Measurements from ENCODE around the gene RYK. TPM values are rescaled to one million over a fixed set of nuclear protein-coding genes. Genes with fewer than 3 reads are reported as not detected.

Gene RYK
- total RNA-seq, 1 experiment from 2014 or later, result 55.2 TPM

DNA sequence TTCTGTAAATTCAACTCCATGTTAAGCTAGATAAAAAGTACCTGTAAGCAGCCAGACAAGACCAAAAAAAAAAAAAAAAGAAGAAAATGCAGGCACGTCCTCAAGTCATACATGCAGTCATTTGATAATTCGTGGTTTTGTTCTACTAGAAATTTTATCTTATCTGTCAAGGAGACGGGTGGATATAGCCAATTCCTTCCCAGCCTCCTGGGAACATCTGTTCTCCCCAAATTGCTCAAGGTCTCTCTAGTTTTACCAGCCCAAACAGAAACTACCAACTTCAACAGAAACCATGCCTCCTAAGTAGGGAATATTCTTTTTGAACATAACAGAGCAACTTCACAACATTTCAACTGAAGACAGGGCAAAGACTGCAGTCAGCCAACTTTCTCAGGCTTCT lies 19.5 kb downstream of the RYK start:
- RAD21 ChIA-PET (ENCODE audit: low non-redundant PET in 1 of 2, low total read pairs in 2 of 2, uncharacterized antibody in 2 of 2, unreplicated experiment in 2 of 2), result no interaction called here
- Histone ChIP-seq H3K36me3 (ENCODE audit: control insufficient read depth in 1 of 2, insufficient read depth in 2 of 2, low read length in 2 of 2) (no peaks in the 10 kb centered on the region), H4K20me1 (ENCODE audit: insufficient read depth) (peaks cover 22% of the 10 kb centered on the region; the same call in 1 of the 2 replicates), H3K9ac (ENCODE audit: low read length) (no peak overlapping the region), H3K4me2 (ENCODE audit: low read length) (no peak overlapping the region), H2AFZ (ENCODE audit: low read depth, low read length, poor library complexity, severe bottlenecking) (no peak overlapping the region), H3K9me3 (ENCODE audit: control insufficient read depth in 1 of 2, insufficient read depth in 1 of 2, low read depth in 1 of 2, low read length in 2 of 2) (no peaks in the 10 kb centered on the region), H3K79me2 (ENCODE audit: insufficient read depth, low read length) (peaks cover 97% of the 10 kb centered on the region), H3K9me2 (ENCODE audit: insufficient read depth) (no peaks in the 10 kb centered on the region), H3K4me1 (ENCODE audit: control insufficient read depth in 1 of 2, insufficient read depth in 2 of 2, low read length in 2 of 2) (peaks cover 0 to 5% of the 10 kb centered on the region in 2 experiments; a peak in 2 of 4 replicates), H3K4me3 (replicated peaks in 1 of 2; ENCODE audit: low read depth in 1 of 2, low read length in 2 of 2) (no peak overlapping the region), H3K27me3 (ENCODE audit: insufficient read depth, low read length) (no peaks in the 10 kb centered on the region), H3K27ac (ENCODE audit: low read depth, low read length) (no peak overlapping the region)
- ATAC-seq, result no peak
- POLR2A ChIA-PET, result no interaction called here
- BruUV-seq (replicated peaks), result no TSS peak
- intact Hi-C loops (cut with micrococcal nuclease), result no loop called here
- TF ChIP-seq, protein P1, sequence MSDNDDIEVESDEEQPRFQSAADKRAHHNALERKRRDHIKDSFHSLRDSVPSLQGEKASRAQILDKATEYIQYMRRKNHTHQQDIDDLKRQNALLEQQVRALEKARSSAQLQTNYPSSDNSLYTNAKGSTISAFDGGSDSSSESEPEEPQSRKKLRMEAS (IDR thresholded peaks at IDR 0.05), result no peak
- DNase-seq (ENCODE audit: low read depth, low spot score), result no peak
- CTCF ChIA-PET, result no interaction called here

DNA sequence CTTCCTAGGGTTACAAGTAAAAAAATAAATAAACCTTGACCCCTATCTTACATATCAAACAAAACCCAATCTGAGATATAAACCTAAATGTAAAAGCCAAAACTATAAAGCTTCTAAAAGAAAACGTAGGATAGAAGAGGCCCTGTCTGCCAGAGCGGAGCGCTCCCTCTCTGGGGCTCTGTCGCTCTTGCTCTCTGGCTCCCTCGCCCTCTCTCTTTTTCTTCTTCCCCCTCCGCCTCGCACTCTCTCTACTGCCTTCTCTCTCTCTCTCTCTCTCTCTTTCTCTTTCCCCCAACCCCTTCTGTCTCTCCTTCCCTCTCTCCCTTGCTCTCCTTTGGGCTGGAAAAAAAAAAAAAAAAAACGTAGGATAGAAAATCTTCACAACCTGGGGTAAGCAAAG lies 21.6 kb downstream of the RYK start:
- Histone ChIP-seq H3K4me2 (ENCODE audit: low read length) (no peak overlapping the region), H3K9ac (ENCODE audit: low read length) (no peak overlapping the region), H3K9me2 (ENCODE audit: insufficient read depth) (no peaks in the 10 kb centered on the region), H3K4me1 (ENCODE audit: control insufficient read depth in 1 of 2, insufficient read depth in 2 of 2, low read length in 2 of 2) (0 out of 4 replicates have a peak, but pooled peaks cover 0 to 3% of the 10 kb centered on the region in 2 experiments), H3K27ac (ENCODE audit: low read depth, low read length) (no peak overlapping the region), H3K27me3 (ENCODE audit: insufficient read depth, low read length) (no peaks in the 10 kb centered on the region), H4K20me1 (ENCODE audit: insufficient read depth) (peaks cover 23% of the 10 kb centered on the region; the same call in 1 of the 2 replicates), H3K79me2 (ENCODE audit: insufficient read depth, low read length) (peaks cover 93% of the 10 kb centered on the region), H3K4me3 (replicated peaks in 1 of 2; ENCODE audit: low read depth in 1 of 2, low read length in 2 of 2) (no peak overlapping the region), H2AFZ (ENCODE audit: low read depth, low read length, poor library complexity, severe bottlenecking) (no peak overlapping the region), H3K36me3 (ENCODE audit: control insufficient read depth in 1 of 2, insufficient read depth in 2 of 2, low read length in 2 of 2) (no peaks in the 10 kb centered on the region), H3K9me3 (ENCODE audit: control insufficient read depth in 1 of 2, insufficient read depth in 1 of 2, low read depth in 1 of 2, low read length in 2 of 2) (no peaks in the 10 kb centered on the region)
- intact Hi-C loops (cut with micrococcal nuclease), result no loop called here
- TF ChIP-seq ZFX (IDR thresholded peaks at IDR 0.05), result no peak
- TF ChIP-seq SIN3A (IDR thresholded peaks at IDR 0.05; ENCODE audit: low read depth), result no peak
- TF ChIP-seq, protein P2, sequence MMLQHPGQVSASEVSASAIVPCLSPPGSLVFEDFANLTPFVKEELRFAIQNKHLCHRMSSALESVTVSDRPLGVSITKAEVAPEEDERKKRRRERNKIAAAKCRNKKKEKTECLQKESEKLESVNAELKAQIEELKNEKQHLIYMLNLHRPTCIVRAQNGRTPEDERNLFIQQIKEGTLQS (IDR thresholded peaks at IDR 0.05), result no peak
- no peak for TF ChIP-seq POLR2A (IDR thresholded peaks at IDR 0.05; ENCODE audit: borderline replicate concordance, extremely low read depth, insufficient read depth, insufficient read length)
- no peak for TF ChIP-seq SRF (IDR thresholded peaks at IDR 0.05; ENCODE audit: low read depth)
- TF ChIP-seq, protein P3, sequence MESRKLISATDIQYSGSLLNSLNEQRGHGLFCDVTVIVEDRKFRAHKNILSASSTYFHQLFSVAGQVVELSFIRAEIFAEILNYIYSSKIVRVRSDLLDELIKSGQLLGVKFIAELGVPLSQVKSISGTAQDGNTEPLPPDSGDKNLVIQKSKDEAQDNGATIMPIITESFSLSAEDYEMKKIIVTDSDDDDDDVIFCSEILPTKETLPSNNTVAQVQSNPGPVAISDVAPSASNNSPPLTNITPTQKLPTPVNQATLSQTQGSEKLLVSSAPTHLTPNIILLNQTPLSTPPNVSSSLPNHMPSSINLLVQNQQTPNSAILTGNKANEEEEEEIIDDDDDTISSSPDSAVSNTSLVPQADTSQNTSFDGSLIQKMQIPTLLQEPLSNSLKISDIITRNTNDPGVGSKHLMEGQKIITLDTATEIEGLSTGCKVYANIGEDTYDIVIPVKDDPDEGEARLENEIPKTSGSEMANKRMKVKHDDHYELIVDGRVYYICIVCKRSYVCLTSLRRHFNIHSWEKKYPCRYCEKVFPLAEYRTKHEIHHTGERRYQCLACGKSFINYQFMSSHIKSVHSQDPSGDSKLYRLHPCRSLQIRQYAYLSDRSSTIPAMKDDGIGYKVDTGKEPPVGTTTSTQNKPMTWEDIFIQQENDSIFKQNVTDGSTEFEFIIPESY (IDR thresholded peaks at IDR 0.05; ENCODE audit: extremely low read depth, insufficient replicate concordance, low read length), result no peak
- no peak for TF ChIP-seq YY1 (IDR thresholded peaks at IDR 0.05; ENCODE audit: extremely low read depth, insufficient replicate concordance, low read depth, low read length)
- no peak for TF ChIP-seq RAD21 (IDR thresholded peaks at IDR 0.05; ENCODE audit: low read depth)
- no peak for TF ChIP-seq FOSL1 (IDR thresholded peaks at IDR 0.05; ENCODE audit: low read depth)
- ChIA-PET POLR2A (no interaction called here), RAD21 (ENCODE audit: low non-redundant PET in 1 of 2, low total read pairs in 2 of 2, uncharacterized antibody in 2 of 2, unreplicated experiment in 2 of 2) (no interaction called here), CTCF (interaction anchor here (1.3 kb wide), 1 partner anchor 17 kb away, joined by 3 read pairs; no protein-coding TSS in a partner anchor)
- no peak for ATAC-seq
- DNase-seq (ENCODE audit: low read depth, low spot score), result no peak
- no TSS peak for BruUV-seq (replicated peaks)

Measured in HCT116 (cell line).